ENCODE data around the gene ABCG8. TPM values are rescaled to one million over a fixed set of nuclear protein-coding genes. Genes with fewer than 3 reads are reported as not detected.

ABCG8 gene
- total RNA-seq, 1 donor from 2014 or later = not detected

DNA sequence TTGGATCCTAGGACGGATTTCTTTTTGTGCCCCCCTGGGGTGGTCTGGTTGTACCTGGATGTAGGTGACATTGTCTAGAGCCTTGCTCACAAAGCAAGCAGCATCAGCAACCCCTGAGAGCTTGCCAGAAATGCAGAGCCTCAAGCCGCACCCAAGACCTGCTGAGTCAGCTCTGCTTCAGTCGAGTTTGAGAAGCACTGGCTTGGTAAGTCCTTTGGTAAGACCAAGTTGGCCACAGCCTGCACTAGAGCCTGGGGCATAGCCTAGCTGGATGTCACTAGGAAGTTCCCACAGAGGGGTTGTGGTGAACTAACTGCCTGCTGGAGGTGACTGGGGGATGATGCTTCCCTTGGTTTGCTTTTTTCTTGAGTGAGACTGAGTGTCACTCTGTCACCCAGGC, 6.3 kb upstream of the ABCG8 start:
- Mint-ChIP-seq H3K9me3 (no peaks in the 10 kb centered on the region), H3K27me3 (peaks cover 31% of the 10 kb centered on the region), H3K4me3 (no peak overlapping the region), H3K36me3 (ENCODE audit: low read depth) (no peaks in the 10 kb centered on the region), H3K4me1 (no peaks in the 10 kb centered on the region), H3K27ac (no peak overlapping the region)
- TF ChIP-seq, protein P1, sequence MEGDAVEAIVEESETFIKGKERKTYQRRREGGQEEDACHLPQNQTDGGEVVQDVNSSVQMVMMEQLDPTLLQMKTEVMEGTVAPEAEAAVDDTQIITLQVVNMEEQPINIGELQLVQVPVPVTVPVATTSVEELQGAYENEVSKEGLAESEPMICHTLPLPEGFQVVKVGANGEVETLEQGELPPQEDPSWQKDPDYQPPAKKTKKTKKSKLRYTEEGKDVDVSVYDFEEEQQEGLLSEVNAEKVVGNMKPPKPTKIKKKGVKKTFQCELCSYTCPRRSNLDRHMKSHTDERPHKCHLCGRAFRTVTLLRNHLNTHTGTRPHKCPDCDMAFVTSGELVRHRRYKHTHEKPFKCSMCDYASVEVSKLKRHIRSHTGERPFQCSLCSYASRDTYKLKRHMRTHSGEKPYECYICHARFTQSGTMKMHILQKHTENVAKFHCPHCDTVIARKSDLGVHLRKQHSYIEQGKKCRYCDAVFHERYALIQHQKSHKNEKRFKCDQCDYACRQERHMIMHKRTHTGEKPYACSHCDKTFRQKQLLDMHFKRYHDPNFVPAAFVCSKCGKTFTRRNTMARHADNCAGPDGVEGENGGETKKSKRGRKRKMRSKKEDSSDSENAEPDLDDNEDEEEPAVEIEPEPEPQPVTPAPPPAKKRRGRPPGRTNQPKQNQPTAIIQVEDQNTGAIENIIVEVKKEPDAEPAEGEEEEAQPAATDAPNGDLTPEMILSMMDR (IDR thresholded peaks at IDR 0.05) = no peak
- intact Hi-C loops (cut with micrococcal nuclease) = no loop called here
- CTCF ChIA-PET = no interaction called here
- DNase-seq (no peak), ATAC-seq (ENCODE audit: low read depth) (no peak)
- POLR2A ChIA-PET = no interaction called here

DNA sequence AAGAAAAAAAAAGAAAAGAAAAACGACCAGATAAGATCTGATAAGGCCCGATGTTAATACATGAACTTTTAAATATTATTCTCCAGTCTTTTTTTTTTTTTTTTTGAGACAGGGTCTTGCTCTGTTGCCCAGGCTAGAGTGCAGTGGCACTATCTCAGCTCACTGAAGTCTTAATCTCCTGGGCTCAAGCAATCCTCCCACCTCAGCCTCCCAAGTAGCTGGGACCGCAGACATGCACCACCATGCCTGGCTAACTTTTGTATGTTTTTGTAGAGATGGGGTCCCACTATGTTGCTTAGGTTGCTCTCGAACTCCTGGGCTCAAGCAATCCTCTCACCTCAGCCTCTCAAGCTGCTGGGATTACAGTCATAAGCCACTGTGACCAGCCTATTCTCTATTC, 1.7 kb upstream of the ABCG8 start:
- ATAC-seq (ENCODE audit: low read depth) (no peak), DNase-seq (no peak)
- intact Hi-C loops (cut with micrococcal nuclease) = no loop called here
- Mint-ChIP-seq H3K27me3 (peaks cover 11% of the 10 kb centered on the region), H3K9me3 (no peaks in the 10 kb centered on the region), H3K4me1 (no peaks in the 10 kb centered on the region), H3K36me3 (ENCODE audit: low read depth) (no peaks in the 10 kb centered on the region), H3K4me3 (no peak overlapping the region), H3K27ac (no peak overlapping the region)
- TF ChIP-seq, protein P1 (IDR thresholded peaks at IDR 0.05) = no peak
- ChIA-PET POLR2A (no interaction called here), CTCF (no interaction called here)

DNA sequence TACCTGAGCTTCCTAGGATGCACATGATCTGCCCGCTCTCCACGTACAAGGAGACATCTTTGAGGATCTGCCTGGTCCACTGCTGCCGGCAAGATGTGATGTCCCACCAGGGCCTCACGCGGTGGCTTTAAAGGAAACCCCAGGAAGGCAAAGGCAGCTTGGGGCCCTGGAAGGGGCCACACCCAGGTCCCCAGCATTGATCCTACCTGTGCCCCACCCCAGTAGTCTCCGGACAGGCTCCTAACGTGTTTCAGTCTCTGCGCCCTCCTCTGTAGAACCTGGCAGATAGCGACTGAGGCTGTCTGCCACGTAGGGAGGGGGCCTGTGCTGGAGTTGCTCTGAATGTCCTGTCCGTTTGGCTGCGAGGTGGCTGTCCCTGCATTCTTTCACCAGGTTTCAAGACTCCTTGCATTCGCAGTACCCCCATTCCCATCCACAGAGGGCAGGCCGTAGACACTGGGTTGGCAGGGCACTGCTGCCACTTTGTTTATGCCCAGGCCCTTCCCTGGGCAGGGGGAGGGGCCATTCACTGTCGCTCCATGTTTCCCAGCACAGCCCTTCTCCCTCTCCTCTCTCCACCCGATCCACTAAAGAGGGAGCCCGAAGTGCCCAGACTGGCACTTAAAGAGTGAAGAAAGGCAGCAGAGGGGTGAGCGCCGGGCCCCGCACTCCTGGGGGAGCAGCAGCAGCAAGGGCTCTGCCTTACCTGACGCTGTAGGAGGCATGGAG, 776 bp upstream of the ABCG8 start:
- DNase-seq (no peak), ATAC-seq (ENCODE audit: low read depth) (no peak)
- Mint-ChIP-seq H3K9me3 (no peaks in the 10 kb centered on the region), H3K36me3 (ENCODE audit: low read depth) (no peaks in the 10 kb centered on the region), H3K27ac (no peak overlapping the region), H3K4me3 (no peak overlapping the region), H3K4me1 (no peaks in the 10 kb centered on the region), H3K27me3 (peaks cover 5% of the 10 kb centered on the region)
- ChIA-PET CTCF (no interaction called here), POLR2A (no interaction called here)
- TF ChIP-seq, protein P1 (IDR thresholded peaks at IDR 0.05) = no peak
- intact Hi-C loops (cut with micrococcal nuclease) = no loop called here

DNA sequence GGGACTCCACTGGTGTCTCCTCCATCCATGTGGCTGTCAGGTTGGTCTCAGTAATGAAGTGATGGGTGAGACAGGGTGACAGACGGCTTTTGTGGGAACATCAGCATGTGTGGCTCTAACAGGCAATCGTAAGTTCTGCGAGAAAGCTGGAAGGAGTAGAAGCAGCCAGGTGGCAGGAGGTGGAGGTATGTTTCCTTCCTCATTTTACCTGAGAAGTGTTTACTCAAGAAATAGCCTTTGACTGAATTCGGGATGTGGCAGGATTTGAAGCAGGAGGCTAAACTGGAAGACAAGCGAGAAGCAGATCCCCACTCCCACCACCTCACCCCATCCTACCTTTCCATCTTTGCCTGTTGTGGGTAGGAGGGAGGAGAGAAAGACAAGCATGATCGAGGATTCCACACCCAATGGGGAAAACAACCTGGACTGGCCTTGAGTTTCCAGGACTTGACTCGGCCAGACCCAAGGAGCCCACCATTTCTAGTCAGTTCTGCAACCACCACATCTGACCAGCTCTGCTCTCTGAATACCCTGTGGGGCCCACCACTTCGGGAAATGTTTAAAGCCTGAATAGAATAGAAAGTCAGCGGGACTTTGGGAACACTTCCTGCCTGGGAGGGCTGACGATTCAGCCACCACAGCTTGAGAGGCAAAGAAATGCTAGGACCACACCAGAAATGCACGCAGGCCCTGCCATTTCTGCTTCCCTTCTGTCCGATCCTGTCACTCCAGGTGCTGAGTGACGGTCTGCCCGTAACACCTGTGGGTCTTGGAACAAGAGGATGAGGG, 1.2 kb downstream of the ABCG8 start:
- H3K4me1 Mint-ChIP-seq = no peaks in the 10 kb centered on the region
- no peaks in the 10 kb centered on the region for H3K9me3 Mint-ChIP-seq
- ChIA-PET CTCF (no interaction called here), POLR2A (no interaction called here)
- ATAC-seq (ENCODE audit: low read depth) (no peak), DNase-seq (no peak)
- H3K4me3 Mint-ChIP-seq = no peak overlapping the region
- no peaks in the 10 kb centered on the region for H3K36me3 Mint-ChIP-seq (ENCODE audit: low read depth)
- TF ChIP-seq, protein P1 (IDR thresholded peaks at IDR 0.05) = no peak
- H3K27ac Mint-ChIP-seq = no peak overlapping the region
- intact Hi-C loops (cut with micrococcal nuclease) = no loop called here
- H3K27me3 Mint-ChIP-seq = no peaks in the 10 kb centered on the region

DNA sequence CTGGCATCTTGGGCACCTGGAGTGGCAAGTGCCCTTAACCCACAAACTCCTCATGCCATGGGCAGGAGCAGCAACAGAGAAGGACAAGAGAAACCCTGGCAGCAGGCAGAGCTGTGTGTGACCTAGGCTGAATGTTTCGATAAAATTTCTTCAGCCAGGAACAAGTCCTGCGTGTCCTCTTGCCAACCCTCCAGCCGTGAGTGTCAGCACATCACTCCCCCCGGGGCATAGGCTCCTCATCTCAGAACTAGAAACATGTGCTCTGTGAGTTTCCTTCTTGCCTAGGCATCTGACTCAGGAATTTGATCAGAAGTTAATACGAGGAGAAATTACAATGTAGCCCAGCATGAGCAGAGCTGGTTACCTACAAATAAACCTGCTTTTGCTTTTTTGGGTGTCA, 2.2 kb downstream of the ABCG8 start:
- H3K9me3 Mint-ChIP-seq = no peaks in the 10 kb centered on the region
- no peaks in the 10 kb centered on the region for H3K36me3 Mint-ChIP-seq (ENCODE audit: low read depth)
- no peak overlapping the region for H3K4me3 Mint-ChIP-seq
- ChIA-PET POLR2A (no interaction called here), CTCF (no interaction called here)
- no peak for ATAC-seq (ENCODE audit: low read depth)
- H3K27me3 Mint-ChIP-seq = no peaks in the 10 kb centered on the region
- intact Hi-C loops (cut with micrococcal nuclease) = no loop called here
- no peaks in the 10 kb centered on the region for H3K4me1 Mint-ChIP-seq
- no peak for DNase-seq
- TF ChIP-seq, protein P1 (IDR thresholded peaks at IDR 0.05) = no peak
- H3K27ac Mint-ChIP-seq = no peak overlapping the region

Measured in activated B cell treated with CpG ODN at 0.5 μM for 24 hours (primary cell).